GM12878 (cell line): Measurements from ENCODE around the gene LCN12.

ENCODE experiments used
- BRCA1 ChIP-seq: IDR thresholded peaks from 2 replicates; pipeline ENCODE4 v1.6.1; 2011; ENCODE audit warnings: low read depth, low read length, improper control_type of control experiment
- CTCF ChIP-seq, 3 experiments: IDR thresholded peaks in 2 of 3; conservative IDR thresholded peaks in 1 of 3; 2 replicates each; pipeline ENCODE4 v1.5.1; 2011; ENCODE audit warnings: low read depth in 3 of 3, low read length in 3 of 3, mild to moderate bottlenecking in 3 of 3, control low read depth in 2 of 3, moderate library complexity in 2 of 3, inconsistent platforms in 1 of 3, mixed read lengths in 1 of 3; ENCODE audit not compliant: control insufficient read depth in 2 of 3, insufficient read depth in 1 of 3; ENCODE audit errors: extremely low read depth in 1 of 3
- NFIC ChIP-seq: IDR thresholded peaks from 2 replicates; pipeline ENCODE4 v1.6.1; 2012; ENCODE audit warnings: low read depth, mild to moderate bottlenecking, inconsistent platforms, low read length, moderate library complexity
- RFX5 ChIP-seq: IDR thresholded peaks from 2 replicates; pipeline ENCODE4 v1.6.1; 2011; ENCODE audit warnings: low read depth, low read length, improper control_type of control experiment

DNA sequence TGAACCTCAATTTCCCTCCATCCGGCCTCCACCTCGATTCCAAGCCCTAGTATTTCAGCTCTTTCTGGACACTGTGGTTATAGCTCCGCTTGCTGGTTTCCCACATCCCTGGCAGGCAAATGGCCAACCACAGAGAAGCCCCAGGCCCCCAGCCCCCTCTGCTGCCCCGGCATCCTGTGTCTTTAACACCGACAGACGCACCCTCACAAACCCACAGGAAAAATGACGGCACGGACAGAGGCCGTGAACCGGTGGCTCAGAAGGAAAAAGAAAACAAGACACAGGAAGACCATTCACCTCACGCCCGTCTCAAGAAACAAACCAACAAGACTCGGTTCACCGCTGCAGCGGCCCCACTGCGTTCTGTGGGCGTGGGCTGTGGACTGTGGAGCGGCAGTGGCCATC lies 45.8 kb downstream of the LCN12 start:
- TF ChIP-seq CTCF (IDR thresholded peaks at IDR 0.05 in 2 of 3, conservative IDR thresholded peaks at IDR 0.05 in 1 of 3; ENCODE audit: control insufficient read depth in 2 of 3, extremely low read depth in 1 of 3, insufficient read depth in 1 of 3, low read depth in 3 of 3, low read length in 3 of 3) (no peak), RFX5 (no peak), BRCA1 (no peak), NFIC (no peak)
